CD4-positive, alpha-beta T cell treated with Interleukin-17A for 1 hour (primary cell): ENCODE data around the gene PPP2R1A.
A peak's percentile ranks its signal among the peaks of the same experiment; 100 is the strongest.
"Not testable (repeated sequence)": the region's sequence is repeated elsewhere in the genome, so short reads cannot be mapped to it uniquely, and the experiment has no call there.

Experiments
- DNase-seq: peaks from one replicate; pipeline ENCODE4 v3.0.0-alpha.2; 2020

PPP2R1A gene

GRCh38 chr19:52200755-52201391 lies 11.0 kb downstream of the PPP2R1A start:
- not testable (repeated sequence) for DNase-seq

DNA sequence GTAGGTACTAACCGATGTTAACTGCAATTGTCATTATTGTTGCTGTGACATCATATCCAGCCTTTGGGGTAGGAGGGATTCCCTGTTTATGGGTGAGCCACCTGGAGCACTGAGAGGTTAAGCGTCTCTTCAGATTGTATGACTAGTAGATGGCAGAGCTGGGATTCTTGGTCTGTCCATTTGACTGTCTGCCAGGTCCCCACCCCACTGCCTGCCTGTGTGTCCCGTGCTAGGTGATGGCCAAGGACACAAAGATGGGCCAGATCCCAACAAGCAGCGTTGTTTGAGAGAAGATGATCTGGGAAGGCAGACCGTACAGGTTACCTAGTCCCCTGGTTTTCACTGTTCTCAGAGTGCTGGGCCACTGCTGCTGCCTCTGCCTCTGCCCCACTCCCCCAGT lies 16.6 kb downstream of the PPP2R1A start:
- DNase-seq, result no peak

- no peak for DNase-seq
These were observed 21.4 kb downstream of the PPP2R1A start for GRCh38 chr19:52211203-52211602.

DNA sequence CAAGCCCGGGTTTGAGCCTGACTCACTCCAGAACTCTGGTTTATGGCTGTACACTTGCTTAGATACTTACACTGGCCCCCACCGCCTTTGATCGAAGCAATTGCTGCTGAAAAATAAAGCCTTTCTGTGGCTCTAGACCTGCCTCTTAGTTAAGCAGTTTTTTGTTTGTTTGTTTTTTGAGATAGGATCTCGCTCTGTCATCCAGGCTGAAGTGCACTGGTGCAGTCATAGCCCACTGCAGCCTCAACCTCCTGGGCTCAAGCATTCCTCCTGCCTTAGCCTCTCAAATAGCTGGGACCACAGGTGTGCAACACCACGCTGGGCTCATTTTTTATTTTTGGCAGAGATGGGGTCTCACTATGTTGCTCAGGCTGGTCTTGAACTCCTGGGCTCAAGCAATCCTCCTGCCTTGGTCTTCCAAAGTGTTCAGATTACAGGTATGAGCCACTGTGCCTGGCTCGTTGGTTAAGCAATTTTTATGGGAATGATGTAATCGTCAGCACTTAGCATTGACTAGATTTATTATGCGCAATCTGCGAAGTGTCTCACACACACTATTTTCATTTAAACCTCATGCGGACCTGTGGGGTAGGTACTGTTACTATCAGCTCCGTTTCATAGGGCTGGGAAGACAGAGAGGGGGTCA lies 22.2 kb downstream of the PPP2R1A start:
- DNase-seq, result no peak

DNA sequence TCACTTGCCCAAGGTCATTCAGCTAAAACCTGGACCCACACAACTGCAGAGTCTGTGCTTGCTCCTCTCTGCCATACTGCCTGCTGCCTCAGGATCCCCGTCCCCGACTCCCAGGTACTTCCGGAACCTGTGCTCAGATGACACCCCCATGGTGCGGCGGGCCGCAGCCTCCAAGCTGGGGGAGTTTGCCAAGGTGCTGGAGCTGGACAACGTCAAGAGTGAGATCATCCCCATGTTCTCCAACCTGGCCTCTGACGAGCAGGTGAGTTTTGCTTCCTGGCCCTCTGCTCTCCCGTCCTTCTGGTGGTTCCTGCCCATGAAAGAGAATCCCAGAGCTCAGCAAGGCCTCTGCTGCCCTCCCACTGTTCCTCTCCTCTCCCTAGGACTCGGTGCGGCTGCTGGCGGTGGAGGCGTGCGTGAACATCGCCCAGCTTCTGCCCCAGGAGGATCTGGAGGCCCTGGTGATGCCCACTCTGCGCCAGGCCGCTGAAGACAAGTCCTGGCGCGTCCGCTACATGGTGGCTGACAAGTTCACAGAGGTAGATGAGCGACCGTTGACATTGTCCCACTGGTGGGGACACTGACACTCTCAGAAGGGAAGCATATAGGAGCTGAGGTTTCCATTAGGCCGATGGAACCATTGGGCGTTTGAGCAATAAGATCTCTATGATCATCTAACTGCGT lies 22.9 kb downstream of the PPP2R1A start:
- DNase-seq, result no peak

DNA sequence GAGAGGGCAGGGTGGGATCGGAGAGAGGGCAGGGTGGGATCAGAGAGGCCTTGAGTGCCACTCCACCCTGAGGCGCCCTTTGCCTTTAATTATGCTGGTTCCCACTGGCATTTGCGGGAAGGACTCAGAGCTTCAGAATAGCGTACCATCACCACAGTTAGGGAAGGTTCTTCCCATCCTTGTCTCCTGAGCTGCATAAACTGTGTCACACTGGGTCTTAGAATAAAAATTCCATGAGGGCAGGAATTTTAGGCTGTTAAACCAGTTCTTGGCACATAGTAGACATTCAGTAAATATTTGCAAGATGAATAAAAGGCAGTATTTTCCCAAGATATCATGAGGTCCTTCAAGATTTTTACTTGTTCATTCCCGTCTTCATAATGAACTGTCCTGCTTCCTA lies 24.4 kb downstream of the PPP2R1A start:
- DNase-seq, result no peak

- DNase-seq, result no peak
These were observed 26.5 kb downstream of the PPP2R1A start for GRCh38 chr19:52216401-52216800.

DNA sequence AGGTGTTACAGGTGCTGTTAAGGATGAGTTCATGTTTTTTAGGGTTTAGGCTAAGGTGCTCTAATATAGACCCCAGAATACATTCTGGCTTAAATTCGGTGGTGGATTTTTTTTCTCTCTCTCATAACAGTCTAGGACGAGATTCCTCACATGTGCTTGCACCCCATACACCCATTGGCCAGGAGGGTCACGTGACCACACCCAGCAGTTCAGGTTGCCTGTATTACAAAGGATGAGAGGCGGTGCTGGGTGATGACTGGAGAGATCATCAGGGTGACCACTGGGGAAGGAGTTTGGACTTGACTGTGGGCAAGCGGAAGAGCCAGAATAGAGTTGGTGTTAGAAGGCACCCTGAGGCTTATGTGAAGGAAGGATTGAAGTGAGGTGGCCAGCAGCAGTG lies 27.7 kb downstream of the PPP2R1A start:
- no peak for DNase-seq

- DNase-seq, result no peak
These were observed 29.8 kb downstream of the PPP2R1A start for GRCh38 chr19:52219611-52220010.

GRCh38 chr19:52221031-52221430 lies 31.2 kb downstream of the PPP2R1A start:
- DNase-seq, result no peak

- DNase-seq, result no peak
These were observed 32.1 kb downstream of the PPP2R1A start for GRCh38 chr19:52221831-52222375.

DNA sequence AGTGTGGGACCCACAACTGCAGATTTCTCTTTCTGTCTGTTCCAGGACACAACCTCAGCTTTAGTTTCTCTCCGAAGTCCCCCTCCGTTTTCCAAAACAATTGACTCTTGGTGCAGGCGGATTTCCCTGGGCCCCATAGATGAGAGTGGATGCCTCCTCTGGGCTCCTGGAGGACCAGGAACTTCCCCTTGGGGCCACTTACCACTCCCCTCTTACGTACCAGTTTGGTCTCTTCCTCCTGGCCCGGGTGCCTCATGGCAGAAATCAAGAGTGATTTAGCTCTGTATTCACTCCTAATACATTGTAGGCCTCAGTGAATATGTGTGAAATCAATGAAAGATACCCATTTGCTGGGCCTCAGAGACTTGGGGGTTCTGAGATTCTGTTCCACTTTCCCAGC lies 34.4 kb downstream of the PPP2R1A start:
- no peak for DNase-seq

- DNase-seq, result no peak
These were observed 36.8 kb downstream of the PPP2R1A start for GRCh38 chr19:52226652-52227051.

DNA sequence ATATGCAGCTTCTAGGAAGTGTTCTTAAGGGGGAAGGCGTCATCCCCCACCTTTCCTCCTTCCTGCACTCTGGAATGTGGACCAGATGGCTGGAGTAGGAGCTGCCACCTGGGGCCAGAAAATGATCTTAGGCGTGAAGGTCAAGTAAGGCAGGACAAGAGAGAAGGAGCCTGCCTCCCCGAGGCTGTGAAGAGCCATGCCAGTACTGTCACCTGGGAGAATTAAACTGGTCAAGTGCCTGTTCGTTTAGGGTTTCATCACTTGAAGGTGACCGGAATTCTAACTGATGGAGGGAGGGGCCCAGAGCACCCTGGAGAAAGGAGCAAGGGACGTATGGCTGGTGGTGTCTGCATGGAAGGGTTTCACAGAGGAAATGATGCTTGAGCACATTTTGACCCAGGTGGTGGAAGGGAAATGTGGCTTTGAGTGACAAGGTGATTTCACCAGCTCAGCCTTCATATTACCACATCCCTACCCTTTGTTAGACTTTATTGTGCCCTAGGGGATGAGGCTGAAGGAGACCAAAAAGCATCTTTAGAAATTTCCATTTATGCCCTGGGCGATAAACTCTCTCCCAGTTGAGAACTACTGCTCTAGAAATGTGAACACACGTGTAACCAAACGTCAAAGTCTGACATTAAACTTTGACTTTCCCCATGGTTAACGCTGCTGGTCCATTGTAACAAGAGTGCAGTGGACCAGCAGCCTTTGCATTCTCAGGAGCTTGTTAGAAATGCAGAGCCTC lies 37.5 kb downstream of the PPP2R1A start:
- no peak for DNase-seq

GRCh38 chr19:52227980-52228379 lies 38.1 kb downstream of the PPP2R1A start:
- DNase-seq, result no peak

DNA sequence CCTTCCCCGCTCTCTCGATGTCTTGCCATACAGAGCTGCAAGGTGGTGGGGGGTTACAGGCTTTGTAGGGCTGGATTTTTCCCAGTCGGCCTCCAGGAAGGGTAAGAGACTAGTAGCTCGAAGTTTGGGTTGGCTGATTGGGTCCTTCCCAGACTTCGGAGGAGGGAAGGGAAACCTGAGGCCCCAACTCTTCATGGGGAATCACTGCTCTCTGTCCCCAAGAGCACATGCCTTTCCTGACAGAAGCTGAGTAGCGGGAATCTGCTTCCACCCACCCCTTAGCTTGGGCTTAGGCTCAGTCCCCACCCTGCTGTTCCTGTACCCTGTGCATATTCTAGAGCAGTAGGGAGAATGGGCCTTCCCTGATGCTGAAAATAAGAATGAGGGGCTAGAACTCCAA lies 39.7 kb downstream of the PPP2R1A start:
- DNase-seq, result no peak

GRCh38 chr19:52230685-52231084 lies 40.8 kb downstream of the PPP2R1A start:
- DNase-seq, result no peak

- no peak for DNase-seq
These were observed 41.5 kb downstream of the PPP2R1A start for GRCh38 chr19:52231154-52231910.

- no peak for DNase-seq
These were observed 44.6 kb downstream of the PPP2R1A start for GRCh38 chr19:52234406-52234805.

GRCh38 chr19:52237197-52237596 lies 47.3 kb downstream of the PPP2R1A start:
- no peak for DNase-seq

DNA sequence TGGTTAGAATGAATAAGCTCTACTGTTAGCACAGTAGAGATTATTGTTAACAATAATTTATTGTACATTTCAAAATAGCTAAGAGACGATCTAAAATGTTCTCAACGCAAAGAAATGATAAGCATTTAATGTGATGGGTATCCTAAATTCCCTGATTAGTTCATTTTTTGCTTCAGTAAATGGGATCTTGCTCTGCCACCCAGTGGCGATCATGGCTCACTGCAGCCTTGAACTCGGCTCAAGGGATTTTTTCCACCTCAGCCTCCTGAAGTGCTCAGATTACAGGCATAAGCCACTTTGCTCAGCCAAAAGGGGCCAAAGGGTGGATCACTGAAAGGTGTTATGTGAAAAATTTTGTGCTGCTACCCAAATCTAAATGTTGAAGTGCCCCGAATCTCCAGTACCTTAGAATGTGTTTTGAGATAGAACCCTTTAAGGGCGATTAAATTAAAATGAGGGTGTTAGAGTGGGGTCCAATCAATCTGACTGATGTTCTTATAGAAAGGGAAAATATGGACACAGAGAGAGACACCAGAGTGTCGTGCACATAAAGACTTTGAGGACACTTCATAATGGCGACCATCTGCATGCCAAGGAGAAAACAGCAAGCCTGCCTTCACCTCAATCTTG lies 48.0 kb downstream of the PPP2R1A start:
- DNase-seq, result peak; percentile 72

DNA sequence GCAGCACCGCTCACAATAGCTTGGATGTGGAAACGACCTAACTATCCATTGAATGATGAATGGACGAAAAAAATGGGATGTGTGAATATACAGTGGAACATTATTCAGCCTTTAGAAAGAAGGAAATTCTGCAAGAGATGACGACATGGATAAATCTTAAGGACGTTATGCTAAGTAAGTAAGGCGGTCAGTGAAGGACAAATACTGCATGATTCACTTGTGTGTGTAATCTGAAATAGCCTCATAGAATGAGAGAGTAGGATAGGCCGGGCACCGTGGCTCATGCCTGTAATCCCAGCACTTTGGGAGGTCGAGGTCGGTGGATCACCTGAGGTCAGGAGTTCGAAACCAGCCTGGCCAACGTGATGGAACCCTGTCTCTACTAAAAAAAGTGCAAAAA lies 54.2 kb downstream of the PPP2R1A start:
- no peak for DNase-seq
